Measurements from ENCODE around the gene CASQ1. TPM values are rescaled to one million over a fixed set of nuclear protein-coding genes. Genes with fewer than 3 reads are reported as not detected.

The CASQ1 gene
- total RNA-seq, 1 experiment from 2014 or later: 0.46 TPM

GRCh38 chr1:160228431-160228830 is 38.1 kb downstream of the CASQ1 start:
- Mint-ChIP-seq H3K27ac (no peak overlapping the region), H3K36me3 (peaks cover 50% of the 10 kb centered on the region), H3K27me3 (ENCODE audit: low read depth) (no peaks in the 10 kb centered on the region), H3K9me3 (no peaks in the 10 kb centered on the region), H3K4me1 (peaks cover 1% of the 10 kb centered on the region; the same call in 1 of the 2 replicates), H3K4me3 (no peak overlapping the region)
- no peak for ATAC-seq
- ChIA-PET CTCF (interaction anchor here (0.6 to 2.5 kb wide), 8 partner anchors 9 to 151 kb away, joined by 3 to 10 read pairs (median 5); no protein-coding TSS in a partner anchor), POLR2A (interaction anchor here (0.7 kb wide), 1 partner anchor 406 kb away, joined by 4 read pairs; no protein-coding TSS in a partner anchor)
- no peak for TF ChIP-seq AR (CRISPR knock-in tag; IDR thresholded peaks at IDR 0.05)
- TF ChIP-seq E2F1 (CRISPR knock-in tag; IDR thresholded peaks at IDR 0.05): no peak
- no peak for TF ChIP-seq MXD4 (CRISPR knock-in tag; IDR thresholded peaks at IDR 0.05; ENCODE audit: borderline replicate concordance)
- no peak for TF ChIP-seq CBFB (CRISPR knock-in tag; IDR thresholded peaks at IDR 0.05; ENCODE audit: low read depth)
- TF ChIP-seq GABPB1 (CRISPR knock-in tag; IDR thresholded peaks at IDR 0.05): no peak
- TF ChIP-seq ZNF532 (CRISPR knock-in tag; IDR thresholded peaks at IDR 0.05; ENCODE audit: borderline replicate concordance): no peak
- no peak for TF ChIP-seq TEAD1 (CRISPR knock-in tag; IDR thresholded peaks at IDR 0.05)
- TF ChIP-seq ZNF138 (CRISPR knock-in tag; conservative IDR thresholded peaks at IDR 0.05): no peak
- no peak for TF ChIP-seq NR3C1 (CRISPR knock-in tag; conservative IDR thresholded peaks at IDR 0.05; ENCODE audit: low read depth)
- TF ChIP-seq ZNF317 (CRISPR knock-in tag; IDR thresholded peaks at IDR 0.05; ENCODE audit: borderline replicate concordance, low read depth): no peak
- no peak for TF ChIP-seq RELA (CRISPR knock-in tag; IDR thresholded peaks at IDR 0.05; ENCODE audit: borderline replicate concordance)
- TF ChIP-seq ZBTB43 (CRISPR knock-in tag; IDR thresholded peaks at IDR 0.05): no peak
- DNase-seq (ENCODE audit: low spot score): no peak

- TF ChIP-seq NR2C2 (CRISPR knock-in tag; IDR thresholded peaks at IDR 0.05): no peak
- TF ChIP-seq HMGA2 (CRISPR knock-in tag; IDR thresholded peaks at IDR 0.05): no peak
- TF ChIP-seq TEAD1 (CRISPR knock-in tag; IDR thresholded peaks at IDR 0.05): no peak
- TF ChIP-seq FOXP1 (CRISPR knock-in tag; IDR thresholded peaks at IDR 0.05; ENCODE audit: borderline replicate concordance): no peak
- peaks cover 11% of the 10 kb centered on the region for H3K4me1 Mint-ChIP-seq
- peaks cover 57% of the 10 kb centered on the region for H3K36me3 Mint-ChIP-seq
- ChIA-PET POLR2A (interaction anchor here (1.0 kb wide), 1 partner anchor 19 kb away, joined by 3 read pairs; no protein-coding TSS in a partner anchor), CTCF (interaction anchor here (0.8 to 4.0 kb wide), 8 partner anchors 13 to 144 kb away, joined by 3 to 29 read pairs (median 4); partner anchors contain the start of gene CASQ1)
- no peaks in the 10 kb centered on the region for H3K9me3 Mint-ChIP-seq
- ATAC-seq (no peak), DNase-seq (ENCODE audit: low spot score) (no peak)
- no peaks in the 10 kb centered on the region for H3K27me3 Mint-ChIP-seq (ENCODE audit: low read depth)
- no peak overlapping the region for H3K27ac Mint-ChIP-seq
- H3K4me3 Mint-ChIP-seq: no peak overlapping the region
Observed at GRCh38 chr1:160232911-160233310, 42.5 kb downstream of the CASQ1 start.

All from WTC11 (cell line).